ENCODE results near the gene CAPZB. TPM values are rescaled to one million over a fixed set of nuclear protein-coding genes. Genes with fewer than 3 reads are reported as not detected.

Gene CAPZB
- total RNA-seq, 6 experiments from 2014 or later: 565 to 646 (median 603) TPM

DNA sequence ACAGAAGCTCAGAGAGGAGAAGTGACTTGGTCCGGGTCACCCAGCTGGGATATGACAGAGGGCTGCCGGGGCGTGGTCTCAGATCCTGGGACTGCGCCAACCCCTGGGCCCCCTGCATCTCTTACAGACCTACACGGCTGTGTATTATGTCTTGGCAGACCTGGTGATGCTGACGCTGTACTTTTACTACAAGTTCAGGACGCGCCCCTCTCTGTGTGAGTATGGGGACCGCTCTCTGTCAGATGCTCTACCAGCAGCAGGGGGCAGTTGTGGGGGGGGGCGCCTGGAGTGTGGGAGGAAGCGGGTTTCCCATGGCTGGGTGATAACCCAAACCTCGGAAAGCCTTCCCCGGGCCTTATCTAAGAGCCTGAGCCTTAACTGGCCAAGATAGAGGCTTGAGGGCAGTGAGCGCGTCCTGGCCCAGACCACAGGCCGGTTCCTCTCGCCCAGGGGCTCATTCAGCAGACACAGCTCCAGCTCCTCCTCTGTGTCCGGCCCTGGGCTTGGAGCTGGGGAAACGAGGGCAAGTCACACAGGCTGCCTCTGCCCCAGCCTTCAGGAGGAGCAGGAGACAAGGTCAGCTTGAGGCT is 159.9 kb downstream of the CAPZB start:
- Mint-ChIP-seq H3K27ac (no peak overlapping the region), H3K4me1 (ENCODE audit: low read depth) (no peaks in the 10 kb centered on the region), H3K9me3 (no peaks in the 10 kb centered on the region), H3K4me3 (no peak overlapping the region), H3K27me3 (ENCODE audit: insufficient read depth) (peaks cover 21% of the 10 kb centered on the region), H3K36me3 (ENCODE audit: low read depth) (no peaks in the 10 kb centered on the region)
- no peak for DNase-seq
- no peak for TF ChIP-seq CTCF (IDR thresholded peaks at IDR 0.05)

- H3K4me1 Mint-ChIP-seq (ENCODE audit: low read depth): no peaks in the 10 kb centered on the region
- no peaks in the 10 kb centered on the region for H3K9me3 Mint-ChIP-seq
- H3K27ac Mint-ChIP-seq: no peak overlapping the region
- TF ChIP-seq CTCF (IDR thresholded peaks at IDR 0.05): no peak
- no peak for DNase-seq
- H3K36me3 Mint-ChIP-seq (ENCODE audit: low read depth): no peaks in the 10 kb centered on the region
- H3K4me3 Mint-ChIP-seq: no peak overlapping the region; the same call in 1 of the 2 replicates
- H3K27me3 Mint-ChIP-seq (ENCODE audit: insufficient read depth): peaks cover 17% of the 10 kb centered on the region
Observed at GRCh38 chr1:19324665-19324990, 160.7 kb downstream of the CAPZB start.

GRCh38 chr1:19323987-19324664 is 161.2 kb downstream of the CAPZB start:
- H3K27ac Mint-ChIP-seq: no peak overlapping the region
- peaks cover 3% of the 10 kb centered on the region; the same call in 1 of the 2 replicates for H3K36me3 Mint-ChIP-seq (ENCODE audit: low read depth)
- no peak for TF ChIP-seq CTCF (IDR thresholded peaks at IDR 0.05)
- H3K4me3 Mint-ChIP-seq: no peak overlapping the region; the same call in 1 of the 2 replicates
- no peaks in the 10 kb centered on the region for H3K9me3 Mint-ChIP-seq
- DNase-seq: no peak
- H3K4me1 Mint-ChIP-seq (ENCODE audit: low read depth): peaks cover 2% of the 10 kb centered on the region
- H3K27me3 Mint-ChIP-seq (ENCODE audit: insufficient read depth): peaks cover 17% of the 10 kb centered on the region

DNA sequence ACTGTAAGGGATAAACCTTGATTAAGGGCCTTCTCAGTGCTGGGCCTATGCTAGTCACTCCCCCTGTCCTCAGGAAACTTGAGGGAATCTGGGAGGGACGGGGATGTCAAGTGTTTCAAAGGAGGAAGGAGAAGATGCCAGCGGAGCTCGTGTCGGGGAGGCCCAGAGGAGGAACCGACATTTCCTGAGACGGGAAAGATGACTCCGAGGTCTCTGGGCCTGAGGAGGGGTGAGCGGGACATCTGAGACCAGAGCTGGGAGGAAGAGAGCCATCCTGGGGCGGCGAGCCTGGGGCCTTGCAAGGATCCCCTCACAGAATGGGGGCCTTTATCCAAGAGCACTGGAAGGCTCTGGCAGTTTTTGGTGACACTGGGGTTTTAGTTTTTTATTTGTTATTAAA is 162.9 kb downstream of the CAPZB start:
- H3K9me3 Mint-ChIP-seq: no peaks in the 10 kb centered on the region
- DNase-seq: no peak
- peaks cover 6% of the 10 kb centered on the region for H3K4me1 Mint-ChIP-seq (ENCODE audit: low read depth)
- H3K27me3 Mint-ChIP-seq (ENCODE audit: insufficient read depth): peaks cover 10% of the 10 kb centered on the region
- no peak overlapping the region for H3K27ac Mint-ChIP-seq
- no peak overlapping the region for H3K4me3 Mint-ChIP-seq
- H3K36me3 Mint-ChIP-seq (ENCODE audit: low read depth): peaks cover 13% of the 10 kb centered on the region; the same call in 1 of the 2 replicates
- TF ChIP-seq CTCF (IDR thresholded peaks at IDR 0.05): no peak

GRCh38 chr1:19321071-19321470 is 164.3 kb downstream of the CAPZB start:
- no peaks in the 10 kb centered on the region for H3K9me3 Mint-ChIP-seq
- H3K36me3 Mint-ChIP-seq (ENCODE audit: low read depth): peaks cover 13% of the 10 kb centered on the region; the same call in 1 of the 2 replicates
- H3K4me1 Mint-ChIP-seq (ENCODE audit: low read depth): peaks cover 10% of the 10 kb centered on the region
- H3K27ac Mint-ChIP-seq: no peak overlapping the region
- peaks cover 11% of the 10 kb centered on the region for H3K27me3 Mint-ChIP-seq (ENCODE audit: insufficient read depth)
- no peak for TF ChIP-seq CTCF (IDR thresholded peaks at IDR 0.05)
- H3K4me3 Mint-ChIP-seq: no peak overlapping the region
- DNase-seq: no peak

All from HFFc6 (cell line).